Mesendoderm (in vitro differentiated cells): ENCODE measurements around the gene EFCC1.

Experiments used
- DNase-seq: peaks from one replicate; pipeline ENCODE4 v3.0.0; 2013
- H2AK5ac ChIP-seq: 2 replicates; pipeline ENCODE4 v1.6.1; 2013; ENCODE audit warnings: low read length, inconsistent platforms
- H2BK120ac ChIP-seq: 2 replicates; pipeline ENCODE4 v1.6.1; 2013; ENCODE audit warnings: low read depth, mild to moderate bottlenecking, low read length, moderate library complexity, mixed read lengths
- H2BK15ac ChIP-seq: replicated peaks from 2 replicates; pipeline ENCODE4 v1.6.1; 2013; ENCODE audit warnings: low read depth, mild to moderate bottlenecking, moderate library complexity
- H2BK5ac ChIP-seq: 2 replicates; pipeline ENCODE4 v1.6.1; 2013; ENCODE audit warnings: low read length, inconsistent platforms
- H3K18ac ChIP-seq: 2 replicates; pipeline ENCODE4 v1.6.1; 2013; ENCODE audit warnings: mild to moderate bottlenecking, low read length, mixed read lengths
- H3K23ac ChIP-seq: one replicate; pipeline ENCODE4 v1.6.1; 2013; ENCODE audit warnings: low read length
- H3K27ac ChIP-seq: 2 replicates; pipeline ENCODE4 v1.5.1; 2013; ENCODE audit warnings: low read depth, mild to moderate bottlenecking, inconsistent platforms, low read length, moderate library complexity
- H3K27me3 ChIP-seq: 2 replicates; pipeline ENCODE4 v1.6.1; 2013; ENCODE audit warnings: low read length, control low read depth, mild to moderate bottlenecking, inconsistent platforms; ENCODE audit not compliant: insufficient read depth, poor library complexity
- H3K36me3 ChIP-seq: 2 replicates; pipeline ENCODE4 v1.6.1; 2013; ENCODE audit warnings: low read length, inconsistent platforms; ENCODE audit not compliant: control insufficient read depth, insufficient read depth
- H3K4ac ChIP-seq: one replicate; pipeline ENCODE4 v1.6.1; 2013; ENCODE audit warnings: low read depth, mild to moderate bottlenecking, low read length, moderate library complexity
- H3K4me1 ChIP-seq: 2 replicates; pipeline ENCODE4 v1.6.1; 2013; ENCODE audit warnings: low read depth, low read length, inconsistent platforms; ENCODE audit not compliant: control insufficient read depth
- H3K4me2 ChIP-seq: 2 replicates; pipeline ENCODE4 v1.6.1; 2013; ENCODE audit warnings: low read length
- H3K4me3 ChIP-seq: 2 replicates; pipeline ENCODE4 v1.5.1; 2013; ENCODE audit warnings: mild to moderate bottlenecking, low read length
- H3K56ac ChIP-seq: one replicate; pipeline ENCODE4 v1.6.1; 2013; ENCODE audit warnings: low read length
- H3K79me1 ChIP-seq: 2 replicates; pipeline ENCODE4 v1.6.1; 2013; ENCODE audit warnings: low read length, inconsistent platforms
- H3K79me2 ChIP-seq: 2 replicates; pipeline ENCODE4 v1.6.1; 2013; ENCODE audit warnings: mild to moderate bottlenecking, low read length; ENCODE audit not compliant: control insufficient read depth, insufficient read depth
- H3K9ac ChIP-seq: 2 replicates; pipeline ENCODE4 v1.6.1; 2013; ENCODE audit warnings: low read length, inconsistent platforms
- H4K5ac ChIP-seq: one replicate; pipeline ENCODE4 v1.6.1; 2013; ENCODE audit warnings: low read length
- H4K8ac ChIP-seq: one replicate; pipeline ENCODE4 v1.6.1; 2013; ENCODE audit warnings: low read depth, mild to moderate bottlenecking, control low read depth, low read length, moderate library complexity
- WGBS: extraction: QIAGEN DNeasy Blood & Tissue Kit; methylation state at CpG from one replicate; pipeline ENCODE4 v1.1.7; 2013; ENCODE audit warnings: low lambda C conversion rate, missing lambda C conversion rate; ENCODE audit not compliant: insufficient coverage; ENCODE audit errors: extremely low coverage; 5-methylcytosine and 5-hydroxymethylcytosine counted together

EFCC1 gene

GRCh38 chr3:128983293-128984069, 17.6 kb upstream of the EFCC1 start:
- no peaks in the 10 kb centered on the region for H3K36me3 ChIP-seq
- H4K8ac ChIP-seq = no peak overlapping the region
- no peak overlapping the region for H3K9ac ChIP-seq
- H3K4me1 ChIP-seq = no peaks in the 10 kb centered on the region
- no peak overlapping the region for H3K18ac ChIP-seq
- no peak overlapping the region for H3K4me2 ChIP-seq
- DNase-seq = no peak
- H3K23ac ChIP-seq = no peak overlapping the region
- H3K79me2 ChIP-seq = no peaks in the 10 kb centered on the region
- H2BK5ac ChIP-seq = no peak overlapping the region
- no peaks in the 10 kb centered on the region for H3K27me3 ChIP-seq
- H4K5ac ChIP-seq = no peak overlapping the region
- H3K79me1 ChIP-seq = no peaks in the 10 kb centered on the region
- no peak overlapping the region for H2BK120ac ChIP-seq
- no peak overlapping the region for H3K4ac ChIP-seq
- H2BK15ac ChIP-seq = no peak overlapping the region
- no CpG with 5 or more reads among the region's 9 CpGs for WGBS
- no peak overlapping the region for H3K4me3 ChIP-seq
- H3K27ac ChIP-seq = no peak overlapping the region
- H3K56ac ChIP-seq = no peak overlapping the region
- H2AK5ac ChIP-seq = no peak overlapping the region

- H3K18ac ChIP-seq = no peak overlapping the region
- H2BK120ac ChIP-seq = no peak overlapping the region
- no peak overlapping the region for H4K5ac ChIP-seq
- H3K23ac ChIP-seq = no peak overlapping the region
- no peak overlapping the region for H3K27ac ChIP-seq
- H3K9ac ChIP-seq = no peak overlapping the region
- H4K8ac ChIP-seq = no peak overlapping the region
- no peak overlapping the region for H2BK5ac ChIP-seq
- no peaks in the 10 kb centered on the region for H3K36me3 ChIP-seq
- H3K4me1 ChIP-seq = no peaks in the 10 kb centered on the region
- H3K56ac ChIP-seq = no peak overlapping the region
- H3K79me1 ChIP-seq = no peaks in the 10 kb centered on the region
- no peak overlapping the region for H3K4me2 ChIP-seq
- no peak overlapping the region for H2AK5ac ChIP-seq
- no peak overlapping the region for H3K4ac ChIP-seq
- DNase-seq = no peak
- no peaks in the 10 kb centered on the region for H3K27me3 ChIP-seq
- H2BK15ac ChIP-seq = no peak overlapping the region
- H3K79me2 ChIP-seq = no peaks in the 10 kb centered on the region
- H3K4me3 ChIP-seq = no peak overlapping the region
- whole genome bisulfite sequencing = no CpG with 5 or more reads among the region's 3 CpGs
Measured at GRCh38 chr3:128984596-128984995, 16.5 kb upstream of the EFCC1 start.

- no peak overlapping the region for H3K27ac ChIP-seq
- H3K9ac ChIP-seq = no peak overlapping the region
- no peaks in the 10 kb centered on the region for H3K79me2 ChIP-seq
- no peak overlapping the region for H2AK5ac ChIP-seq
- no peak overlapping the region for H2BK15ac ChIP-seq
- H3K4me3 ChIP-seq = no peak overlapping the region
- no peak overlapping the region for H3K4ac ChIP-seq
- no peak overlapping the region for H4K5ac ChIP-seq
- H4K8ac ChIP-seq = no peak overlapping the region
- no peaks in the 10 kb centered on the region for H3K27me3 ChIP-seq
- H3K23ac ChIP-seq = no peak overlapping the region
- H3K56ac ChIP-seq = no peak overlapping the region
- no CpG with 5 or more reads among the region's 15 CpGs for WGBS
- no peak overlapping the region for H2BK5ac ChIP-seq
- no peaks in the 10 kb centered on the region for H3K79me1 ChIP-seq
- H3K4me2 ChIP-seq = no peak overlapping the region
- H3K36me3 ChIP-seq = no peaks in the 10 kb centered on the region
- H3K4me1 ChIP-seq = no peaks in the 10 kb centered on the region
- no peak overlapping the region for H2BK120ac ChIP-seq
- DNase-seq = no peak
- no peak overlapping the region for H3K18ac ChIP-seq
Measured at GRCh38 chr3:128987302-128988100, 13.6 kb upstream of the EFCC1 start.

- Histone ChIP-seq H3K4ac (no peak overlapping the region), H3K36me3 (no peaks in the 10 kb centered on the region), H3K79me1 (no peaks in the 10 kb centered on the region), H3K23ac (no peak overlapping the region), H2BK5ac (no peak overlapping the region), H2BK15ac (no peak overlapping the region), H4K8ac (no peak overlapping the region), H2BK120ac (no peak overlapping the region), H3K18ac (no peak overlapping the region), H3K4me1 (no peaks in the 10 kb centered on the region), H3K9ac (no peak overlapping the region), H3K79me2 (no peaks in the 10 kb centered on the region), H3K27ac (no peak overlapping the region), H4K5ac (no peak overlapping the region), H3K4me3 (no peak overlapping the region), H2AK5ac (no peak overlapping the region), H3K27me3 (peaks cover 3% of the 10 kb centered on the region), H3K4me2 (no peak overlapping the region), H3K56ac (no peak overlapping the region)
- WGBS = no CpG with 5 or more reads among the region's 8 CpGs
- DNase-seq = no peak
Measured at GRCh38 chr3:128988286-128988685, 12.8 kb upstream of the EFCC1 start.

GRCh38 chr3:128991355-128991895, 9.7 kb upstream of the EFCC1 start:
- no peak for DNase-seq
- Histone ChIP-seq H3K79me2 (no peaks in the 10 kb centered on the region), H4K8ac (no peak overlapping the region), H3K4me1 (no peaks in the 10 kb centered on the region), H4K5ac (no peak overlapping the region), H2AK5ac (no peak overlapping the region), H3K9ac (no peak overlapping the region), H3K27me3 (peaks cover 3% of the 10 kb centered on the region), H3K4me2 (no peak overlapping the region), H3K23ac (no peak overlapping the region), H3K27ac (no peak overlapping the region), H2BK15ac (no peak overlapping the region), H2BK120ac (no peak overlapping the region), H3K36me3 (no peaks in the 10 kb centered on the region), H3K79me1 (no peaks in the 10 kb centered on the region), H3K18ac (no peak overlapping the region), H3K56ac (no peak overlapping the region), H2BK5ac (no peak overlapping the region), H3K4me3 (no peak overlapping the region), H3K4ac (no peak overlapping the region)
- no CpG with 5 or more reads among the region's 18 CpGs for WGBS
